ENCODE measurements around the gene AMBP.

AMBP gene

GRCh38 chr9:114119242-114120191, 41.4 kb upstream of the AMBP start:
- Histone ChIP-seq H3K9me2 (replicated peaks; ENCODE audit: insufficient read depth, low read length) (no peaks in the 10 kb centered on the region), H3K36me3 (replicated peaks; ENCODE audit: insufficient read depth, low read length) (no peaks in the 10 kb centered on the region), H3K4me3 (ENCODE audit: low read length) (no peak overlapping the region), H4K20me1 (ENCODE audit: insufficient read depth, low read length) (no peaks in the 10 kb centered on the region), H3K9me3 (replicated peaks; ENCODE audit: insufficient read depth, low read length) (no peaks in the 10 kb centered on the region), H3K27me3 (replicated peaks; ENCODE audit: insufficient read depth, low read length) (peaks cover 23% of the 10 kb centered on the region), H3K27ac (ENCODE audit: low read length) (no peak overlapping the region), H3F3A (ENCODE audit: insufficient read depth, low read length) (no peaks in the 10 kb centered on the region), H3K4me2 (ENCODE audit: low read depth, low read length) (no peak overlapping the region), H3K9ac (ENCODE audit: low read length) (no peak overlapping the region), H3K4me1 (ENCODE audit: low read length) (no peaks in the 10 kb centered on the region), H2AFZ (ENCODE audit: low read length) (no peak overlapping the region), H3K79me2 (ENCODE audit: low read length) (no peaks in the 10 kb centered on the region)
- no peak for DNase-seq
- no peak for TF ChIP-seq EZH2 (optimal IDR thresholded peaks at IDR 0.05; ENCODE audit: low read depth, low read length)
- TF ChIP-seq EZH2phosphoT487 (IDR thresholded peaks at IDR 0.05; ENCODE audit: low read length), result no peak
- TF ChIP-seq CTCF (IDR thresholded peaks at IDR 0.05; ENCODE audit: low read length), result no peak

- no peaks in the 10 kb centered on the region for H3K9me2 ChIP-seq (replicated peaks; ENCODE audit: insufficient read depth, low read length)
- H2AFZ ChIP-seq (ENCODE audit: low read length), result no peak overlapping the region
- no peaks in the 10 kb centered on the region for H3K79me2 ChIP-seq (ENCODE audit: low read length)
- DNase-seq, result no peak
- no peak overlapping the region for H3K4me3 ChIP-seq (ENCODE audit: low read length)
- TF ChIP-seq CTCF (IDR thresholded peaks at IDR 0.05; ENCODE audit: low read length) (no peak), EZH2phosphoT487 (IDR thresholded peaks at IDR 0.05; ENCODE audit: low read length) (no peak), EZH2 (optimal IDR thresholded peaks at IDR 0.05; ENCODE audit: low read depth, low read length) (no peak)
- no peak overlapping the region for H3K9ac ChIP-seq (ENCODE audit: low read length)
- no peaks in the 10 kb centered on the region for H3K9me3 ChIP-seq (replicated peaks; ENCODE audit: insufficient read depth, low read length)
- H3K27ac ChIP-seq (ENCODE audit: low read length), result no peak overlapping the region
- H3K4me2 ChIP-seq (ENCODE audit: low read depth, low read length), result no peak overlapping the region
- no peaks in the 10 kb centered on the region for H4K20me1 ChIP-seq (ENCODE audit: insufficient read depth, low read length)
- H3F3A ChIP-seq (ENCODE audit: insufficient read depth, low read length), result no peaks in the 10 kb centered on the region
- H3K36me3 ChIP-seq (replicated peaks; ENCODE audit: insufficient read depth, low read length), result no peaks in the 10 kb centered on the region
- H3K27me3 ChIP-seq (replicated peaks; ENCODE audit: insufficient read depth, low read length), result peaks cover 23% of the 10 kb centered on the region
- no peaks in the 10 kb centered on the region for H3K4me1 ChIP-seq (ENCODE audit: low read length)
These were observed 40.1 kb upstream of the AMBP start for GRCh38 chr9:114117996-114118830.

GRCh38 chr9:114117614-114117995, 39.5 kb upstream of the AMBP start:
- H3K4me3 ChIP-seq (ENCODE audit: low read length), result no peak overlapping the region
- H3K9ac ChIP-seq (ENCODE audit: low read length), result no peak overlapping the region
- no peak overlapping the region for H3K4me2 ChIP-seq (ENCODE audit: low read depth, low read length)
- peaks cover 23% of the 10 kb centered on the region for H3K27me3 ChIP-seq (replicated peaks; ENCODE audit: insufficient read depth, low read length)
- H2AFZ ChIP-seq (ENCODE audit: low read length), result no peak overlapping the region
- no peaks in the 10 kb centered on the region for H3K4me1 ChIP-seq (ENCODE audit: low read length)
- no peaks in the 10 kb centered on the region for H3F3A ChIP-seq (ENCODE audit: insufficient read depth, low read length)
- H3K79me2 ChIP-seq (ENCODE audit: low read length), result no peaks in the 10 kb centered on the region
- DNase-seq, result no peak
- no peaks in the 10 kb centered on the region for H3K9me3 ChIP-seq (replicated peaks; ENCODE audit: insufficient read depth, low read length)
- no peak overlapping the region for H3K27ac ChIP-seq (ENCODE audit: low read length)
- H3K9me2 ChIP-seq (replicated peaks; ENCODE audit: insufficient read depth, low read length), result no peaks in the 10 kb centered on the region
- H4K20me1 ChIP-seq (ENCODE audit: insufficient read depth, low read length), result no peaks in the 10 kb centered on the region
- H3K36me3 ChIP-seq (replicated peaks; ENCODE audit: insufficient read depth, low read length), result no peaks in the 10 kb centered on the region
- no peak for TF ChIP-seq CTCF (IDR thresholded peaks at IDR 0.05; ENCODE audit: low read length)

All from MM.1S (cell line).